NCI-H1417 treated with DMSO at 0.1 percent for 48 hours (cell line): ENCODE results near the gene ZNF592.
"Not testable (repeated sequence)": the region's sequence is repeated elsewhere in the genome, so short reads cannot be mapped to it uniquely, and the experiment has no call there.

Experiments
- DNase-seq: peaks from one replicate; lab custom pipeline; 2025; lab: John Stamatoyannopoulos, UW

The ZNF592 gene

GRCh38 chr15:84749111-84749991 lies 959 bp downstream of the ZNF592 start:
- DNase-seq: no peak

GRCh38 chr15:84750583-84751092 lies 2.2 kb downstream of the ZNF592 start:
- no peak for DNase-seq

- not testable (repeated sequence) for DNase-seq
Measured at GRCh38 chr15:84751721-84752120, 3.3 kb downstream of the ZNF592 start.

GRCh38 chr15:84752195-84752594 lies 3.8 kb downstream of the ZNF592 start:
- DNase-seq: no peak

DNA sequence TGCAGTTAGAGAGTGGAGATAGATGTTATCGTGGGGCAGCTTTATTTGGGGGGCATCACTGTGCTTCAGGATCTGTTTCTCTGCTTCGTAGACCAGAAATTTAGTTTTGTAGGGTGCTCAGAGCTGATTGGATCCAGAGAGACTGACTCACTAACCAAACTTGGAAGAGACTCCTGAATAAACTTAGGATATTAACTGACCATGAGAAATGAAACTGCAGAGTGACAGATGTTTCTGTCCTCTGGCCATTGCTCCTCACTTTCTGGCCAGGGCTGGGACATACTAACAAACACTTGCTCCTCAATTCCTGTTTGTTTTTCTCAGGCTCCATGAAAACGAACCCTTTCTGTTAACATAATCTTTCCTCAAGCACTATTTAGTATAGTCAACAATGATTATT lies 4.3 kb downstream of the ZNF592 start:
- no peak for DNase-seq

DNA sequence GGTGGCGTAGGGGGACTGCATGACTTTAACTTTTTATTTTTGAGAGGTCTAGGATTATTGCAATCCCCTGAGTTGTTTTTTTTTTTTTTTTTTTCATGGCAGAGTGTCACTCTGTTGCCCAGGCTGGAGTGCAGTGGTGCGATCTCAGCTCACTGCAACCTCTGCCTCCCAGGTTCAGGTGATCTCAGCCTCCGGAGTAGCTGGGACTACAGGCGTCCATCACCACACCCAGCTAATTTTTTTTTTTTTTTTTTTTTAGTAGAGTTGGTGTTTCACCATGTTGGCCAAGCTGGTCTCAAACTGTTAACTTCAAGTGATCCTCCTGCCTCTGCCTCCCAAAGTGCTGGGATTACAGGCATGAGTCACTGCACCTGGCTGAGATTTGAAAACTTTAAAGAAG lies 6.5 kb downstream of the ZNF592 start:
- DNase-seq: not testable (repeated sequence)

DNA sequence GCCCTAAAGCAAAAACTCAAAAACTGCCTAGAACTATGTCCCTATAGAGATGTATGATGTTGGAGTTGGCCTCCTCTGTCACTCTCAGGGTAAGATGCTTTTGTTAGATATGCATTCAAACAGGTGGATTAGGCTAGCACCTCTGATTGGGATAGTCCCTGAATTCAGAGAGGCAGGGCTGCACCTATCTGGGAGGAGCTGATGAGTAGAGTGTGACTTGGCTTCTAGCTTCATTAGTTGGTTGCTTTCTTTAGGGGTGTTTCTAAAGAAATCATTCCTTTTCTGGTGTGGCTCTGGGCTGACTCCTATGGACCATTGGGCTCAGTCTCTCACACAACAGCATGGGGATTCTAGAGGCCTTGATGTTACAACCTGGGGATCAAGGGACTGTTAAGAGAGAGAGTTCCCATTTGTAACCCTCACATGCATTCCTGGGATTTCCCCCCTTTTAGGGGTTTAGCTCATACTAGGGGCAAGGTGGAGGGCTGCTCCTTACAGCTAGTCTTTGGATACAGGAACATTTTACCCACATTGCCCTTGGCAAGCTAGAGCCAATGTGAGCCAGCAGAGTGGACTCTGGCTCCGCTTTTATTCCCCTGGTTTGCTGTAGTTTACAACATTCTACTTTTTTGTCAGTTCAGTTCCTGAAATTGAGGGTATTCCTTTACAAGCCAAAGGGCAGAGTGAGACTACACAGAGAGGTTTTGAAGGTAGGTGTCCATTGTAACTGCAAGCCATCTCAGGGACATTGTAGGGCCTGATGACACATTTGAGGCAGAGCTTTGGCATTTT lies 7.5 kb downstream of the ZNF592 start:
- no peak for DNase-seq

DNA sequence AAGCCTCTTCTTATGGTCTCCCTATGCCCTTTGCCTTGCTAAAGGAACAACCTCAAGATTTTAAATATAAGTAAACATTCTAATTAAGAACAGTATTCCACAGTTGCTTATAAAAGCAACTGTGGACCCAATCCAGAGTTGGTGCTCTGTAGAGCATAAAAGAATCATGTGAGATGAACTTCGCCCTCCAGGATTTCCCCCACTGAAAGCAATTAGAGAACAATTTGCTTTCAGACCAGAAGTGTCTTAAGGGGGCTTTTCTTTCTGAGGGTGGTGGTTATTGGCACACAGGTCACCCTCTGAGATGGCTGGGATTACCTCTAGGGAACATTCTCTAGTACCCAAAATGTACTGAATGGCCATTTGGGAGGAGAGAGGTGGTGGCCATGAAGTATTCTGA lies 10.6 kb downstream of the ZNF592 start:
- no peak for DNase-seq

GRCh38 chr15:84760219-84760618 lies 11.8 kb downstream of the ZNF592 start:
- no peak for DNase-seq

GRCh38 chr15:84761607-84762131 lies 13.3 kb downstream of the ZNF592 start:
- DNase-seq: no peak

DNA sequence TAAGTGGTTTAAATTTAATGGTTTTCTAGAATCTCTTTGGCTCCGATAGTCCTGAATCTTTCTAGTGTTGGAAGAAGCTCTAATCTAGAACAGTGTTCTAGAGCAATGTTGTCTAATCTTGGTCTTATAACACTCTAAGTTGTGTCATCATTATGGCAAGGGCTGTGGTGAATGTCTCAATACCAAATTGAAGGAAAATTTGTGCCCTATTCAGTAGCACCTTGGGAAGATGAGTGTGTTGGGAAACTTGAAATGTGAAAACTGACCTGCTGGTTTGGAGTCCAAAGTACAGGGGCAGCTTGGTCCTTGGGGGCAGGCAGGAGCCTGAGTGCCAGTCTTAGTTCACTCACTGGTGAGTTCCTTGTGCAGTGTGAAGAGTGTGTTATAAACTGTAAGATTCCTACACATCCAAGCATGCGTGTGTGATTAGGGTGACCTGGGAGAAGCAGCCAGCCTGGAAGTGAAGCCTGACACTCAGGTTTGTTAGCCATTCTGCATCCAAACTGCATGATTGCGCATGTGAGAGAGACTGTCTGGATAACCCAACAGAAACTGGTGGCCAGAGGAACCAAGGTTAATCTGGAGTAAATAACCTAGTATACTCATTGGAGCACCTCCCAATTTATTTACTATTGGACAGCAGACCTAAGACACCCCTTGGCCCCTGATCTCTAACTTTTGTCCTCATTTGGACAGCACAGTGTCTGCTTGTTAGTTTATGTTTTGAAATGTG lies 14.6 kb downstream of the ZNF592 start:
- no peak for DNase-seq

- no peak for DNase-seq
Measured at GRCh38 chr15:84764585-84764984, 16.2 kb downstream of the ZNF592 start.

GRCh38 chr15:84764989-84765388 lies 16.6 kb downstream of the ZNF592 start:
- no peak for DNase-seq

- DNase-seq: no peak
Measured at GRCh38 chr15:84765675-84766074, 17.3 kb downstream of the ZNF592 start.

GRCh38 chr15:84766461-84767035 lies 18.2 kb downstream of the ZNF592 start:
- no peak for DNase-seq

- DNase-seq: no peak
Measured at GRCh38 chr15:84772031-84772430, 23.6 kb downstream of the ZNF592 start.

DNA sequence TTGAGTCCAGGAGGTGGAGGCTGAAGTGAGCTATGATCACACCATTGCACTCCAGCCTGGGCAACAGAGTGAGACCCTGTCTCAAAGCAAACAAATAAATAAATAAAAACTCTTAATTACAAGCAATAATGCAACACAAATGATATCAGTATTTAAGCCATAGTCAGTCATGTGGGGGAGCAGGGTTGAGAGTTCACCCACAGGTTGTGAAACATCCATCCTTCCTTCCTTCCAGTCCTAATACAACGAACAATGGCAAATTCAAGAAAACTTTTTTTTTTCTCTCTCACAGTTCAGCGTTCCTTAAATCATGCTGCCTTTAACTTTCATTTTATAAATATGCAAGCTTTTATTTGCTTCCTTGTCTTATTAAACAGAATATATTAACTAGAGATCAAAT lies 24.1 kb downstream of the ZNF592 start:
- DNase-seq: no peak

DNA sequence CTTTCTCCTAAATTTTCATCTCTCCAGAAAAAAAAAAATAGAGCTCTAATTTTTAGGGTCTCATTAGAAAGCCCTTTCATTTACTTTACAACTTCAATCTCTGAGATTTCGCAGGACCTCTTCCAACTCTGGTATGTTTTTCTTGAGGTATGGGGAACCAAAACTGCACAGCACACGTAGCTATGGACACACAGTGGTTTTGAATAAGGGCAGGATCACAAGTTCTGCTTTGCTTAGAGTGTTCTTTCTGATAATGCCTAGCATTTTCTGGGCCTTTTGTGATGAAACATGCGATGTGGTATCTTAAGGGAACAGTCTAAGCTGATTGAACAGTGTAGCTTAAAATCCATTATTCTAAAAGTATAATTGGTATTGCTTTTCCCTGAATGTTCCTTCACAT lies 25.3 kb downstream of the ZNF592 start:
- no peak for DNase-seq

- no peak for DNase-seq
Measured at GRCh38 chr15:84775867-84776449, 27.6 kb downstream of the ZNF592 start.

DNA sequence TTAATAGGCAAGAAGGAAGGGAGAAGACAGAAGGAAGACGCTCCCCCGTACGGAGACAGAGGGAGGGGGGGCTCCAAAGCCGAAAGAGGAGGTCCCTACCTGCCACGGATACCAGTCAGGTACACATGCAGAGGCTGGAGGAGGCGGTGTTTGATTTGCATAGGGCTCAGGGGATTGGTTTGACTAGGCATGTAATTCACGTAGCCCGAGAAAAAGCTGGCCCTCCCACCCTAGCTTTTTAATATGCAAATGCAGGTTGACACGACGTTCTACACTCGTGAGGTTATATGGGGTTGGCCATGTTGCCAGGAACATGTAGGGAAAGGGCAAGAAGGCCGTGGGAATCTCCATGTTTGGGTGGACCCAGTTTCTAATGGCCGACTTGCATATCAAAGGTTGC lies 29.8 kb downstream of the ZNF592 start:
- no peak for DNase-seq

GRCh38 chr15:84780492-84780891 lies 32.1 kb downstream of the ZNF592 start:
- no peak for DNase-seq
